ENCODE measurements around the gene ZNF766. TPM values are rescaled to one million over a fixed set of nuclear protein-coding genes. Genes with fewer than 3 reads are reported as not detected.
A peak's percentile ranks its signal among the peaks of the same experiment; 100 is the strongest.
"Not testable (repeated sequence)": the region's sequence is repeated elsewhere in the genome, so short reads cannot be mapped to it uniquely, and the experiment has no call there.

Gene ZNF766
- total RNA-seq, 1 donor from 2014 or later, result 24.1 TPM

GRCh38 chr19:52275988-52276387, 6.6 kb downstream of the ZNF766 start:
- Mint-ChIP-seq H3K36me3 (peaks cover 62% of the 10 kb centered on the region), H3K9me3 (peaks cover 23% of the 10 kb centered on the region), H3K27ac (peak overlapping the region; percentile 90), H3K4me1 (ENCODE audit: unreplicated experiment) (peaks cover 13% of the 10 kb centered on the region), H3K4me3 (no peak overlapping the region), H3K27me3 (no peaks in the 10 kb centered on the region)
- no peak for DNase-seq (ENCODE audit: extremely low spot score, unreplicated experiment)
- TF ChIP-seq CTCF (conservative IDR thresholded peaks at IDR 0.05), result no peak

- Mint-ChIP-seq H3K27ac (peak overlapping the region; percentile 90), H3K9me3 (peaks cover 18% of the 10 kb centered on the region), H3K4me1 (ENCODE audit: unreplicated experiment) (peaks cover 5% of the 10 kb centered on the region), H3K4me3 (peak overlapping the region; percentile 79), H3K36me3 (peaks cover 55% of the 10 kb centered on the region), H3K27me3 (no peaks in the 10 kb centered on the region)
- DNase-seq (ENCODE audit: extremely low spot score, unreplicated experiment), result no peak
- TF ChIP-seq CTCF (conservative IDR thresholded peaks at IDR 0.05), result no peak
These were observed 8.1 kb downstream of the ZNF766 start for GRCh38 chr19:52277471-52277870.

- TF ChIP-seq CTCF (conservative IDR thresholded peaks at IDR 0.05), result no peak
- no peaks in the 10 kb centered on the region for H3K27me3 Mint-ChIP-seq
These were observed 16.9 kb downstream of the ZNF766 start for GRCh38 chr19:52286256-52286655.

GRCh38 chr19:52291781-52292180, 22.4 kb downstream of the ZNF766 start:
- Mint-ChIP-seq H3K36me3 (peaks cover 44% of the 10 kb centered on the region), H3K9me3 (peaks cover 11% of the 10 kb centered on the region), H3K4me1 (ENCODE audit: unreplicated experiment) (peaks cover 4% of the 10 kb centered on the region), H3K4me3 (no peak overlapping the region), H3K27ac (no peak overlapping the region), H3K27me3 (no peaks in the 10 kb centered on the region)
- no peak for DNase-seq (ENCODE audit: extremely low spot score, unreplicated experiment)
- TF ChIP-seq CTCF (conservative IDR thresholded peaks at IDR 0.05), result no peak

More at GRCh38 chr19:52286256-52286655, 16.9 kb downstream of the ZNF766 start:
- H3K9me3 Mint-ChIP-seq, result no peaks in the 10 kb centered on the region
- H3K4me1 Mint-ChIP-seq (ENCODE audit: unreplicated experiment), result no peaks in the 10 kb centered on the region
- H3K4me3 Mint-ChIP-seq, result no peak overlapping the region
- peaks cover 61% of the 10 kb centered on the region for H3K36me3 Mint-ChIP-seq
- H3K27ac Mint-ChIP-seq, result no peak overlapping the region
- DNase-seq (ENCODE audit: extremely low spot score, unreplicated experiment), result no peak

- H3K9me3 Mint-ChIP-seq, result peaks cover 11% of the 10 kb centered on the region
- not testable (repeated sequence) for H3K27me3 Mint-ChIP-seq; H3K4me3 Mint-ChIP-seq; DNase-seq (ENCODE audit: extremely low spot score, unreplicated experiment); H3K27ac Mint-ChIP-seq
- peaks cover 45% of the 10 kb centered on the region for H3K36me3 Mint-ChIP-seq
- peaks cover 12% of the 10 kb centered on the region for H3K4me1 Mint-ChIP-seq (ENCODE audit: unreplicated experiment)
These were observed 23.6 kb downstream of the ZNF766 start for GRCh38 chr19:52292946-52293345.

- Mint-ChIP-seq H3K4me3 (peak overlapping the region; percentile 90), H3K4me1 (ENCODE audit: unreplicated experiment) (peaks cover 15% of the 10 kb centered on the region), H3K36me3 (peaks cover 55% of the 10 kb centered on the region), H3K27ac (peak overlapping the region; percentile 84), H3K9me3 (peaks cover 11% of the 10 kb centered on the region), H3K27me3 (peaks cover 3% of the 10 kb centered on the region)
- DNase-seq (ENCODE audit: extremely low spot score, unreplicated experiment), result no peak
- no peak for TF ChIP-seq CTCF (conservative IDR thresholded peaks at IDR 0.05)
These were observed 27.0 kb downstream of the ZNF766 start for GRCh38 chr19:52296400-52296772.

All from type B pancreatic cell (in vitro differentiated cells).